ENCODE results near the gene LRRC25. TPM values are rescaled to one million over a fixed set of nuclear protein-coding genes. Genes with fewer than 3 reads are reported as not detected.
A peak's percentile ranks its signal among the peaks of the same experiment; 100 is the strongest.

The LRRC25 gene
- total RNA-seq, 1 experiment from 2014 or later, result not detected

- no TSS peak for BruUV-seq (replicated peaks)
- ChIA-PET POLR2A (ENCODE audit: unreplicated experiment) (interaction anchor here (0.6 kb wide), 1 partner anchor 223 kb away, joined by 3 read pairs; no protein-coding TSS in a partner anchor), CTCF (interaction anchor here (0.6 to 1.0 kb wide), 3 partner anchors 24 to 87 kb away, joined by 3 to 5 read pairs (median 3); no protein-coding TSS in a partner anchor)
- H3K27ac ChIP-seq, result no peak overlapping the region
- no peaks in the 10 kb centered on the region for H3K9me3 ChIP-seq (ENCODE audit: insufficient read depth, low read depth)
- peaks cover 6% of the 10 kb centered on the region for H3K79me2 ChIP-seq (ENCODE audit: low read depth)
- peak overlapping the region; percentile 98 for H3K4me2 ChIP-seq
- H3K9me2 ChIP-seq (ENCODE audit: insufficient read depth), result no peaks in the 10 kb centered on the region
- TF ChIP-seq CTCF (conservative IDR thresholded peaks at IDR 0.05) (no peak), EZH2 (IDR thresholded peaks at IDR 0.05; ENCODE audit: low read depth) (no peak)
- peaks cover 48% of the 10 kb centered on the region for H3K4me1 ChIP-seq (replicated peaks; ENCODE audit: insufficient read depth)
- H3K4me3 ChIP-seq, result no peak overlapping the region
- H2AFZ ChIP-seq, result no peak overlapping the region
- peaks cover 2% of the 10 kb centered on the region; the same call in 1 of the 2 replicates for H4K20me1 ChIP-seq (ENCODE audit: insufficient read depth)
- no peaks in the 10 kb centered on the region for H3K27me3 ChIP-seq (ENCODE audit: insufficient read depth, low read depth)
- peaks cover 52% of the 10 kb centered on the region for H3F3A ChIP-seq (ENCODE audit: insufficient read depth, low read depth)
- no peaks in the 10 kb centered on the region for H3K36me3 ChIP-seq (ENCODE audit: low read depth)
- intact Hi-C loops (cut with micrococcal nuclease; ENCODE audit: unreplicated experiment), result loop anchor here (5.0 to 10.0 kb wide), 2 partner anchors 161 to 408 kb away; partner anchors contain the start of gene ARRDC2
- DNase-seq, result no peak
Observed at GRCh38 chr19:18415178-18415867, 17.9 kb upstream of the LRRC25 start.

- H4K20me1 ChIP-seq (ENCODE audit: insufficient read depth), result no peaks in the 10 kb centered on the region
- H3K27me3 ChIP-seq (ENCODE audit: insufficient read depth, low read depth), result no peaks in the 10 kb centered on the region
- no peaks in the 10 kb centered on the region for H3K9me2 ChIP-seq (ENCODE audit: insufficient read depth)
- H3K4me3 ChIP-seq, result no peak overlapping the region
- DNase-seq, result peak in 1 of 2 experiments; percentile 67
- TF ChIP-seq CTCF (conservative IDR thresholded peaks at IDR 0.05), result no peak
- peak overlapping the region; percentile 31; the same call in 1 of the 2 replicates for H2AFZ ChIP-seq
- H3K4me2 ChIP-seq, result peak overlapping the region; percentile 37
- no peak overlapping the region for H3K27ac ChIP-seq
- no peaks in the 10 kb centered on the region for H3K36me3 ChIP-seq (ENCODE audit: low read depth)
- POLR2A ChIA-PET (ENCODE audit: unreplicated experiment), result interaction anchor here (0.6 kb wide), 2 partner anchors 60 to 223 kb away, joined by 3 to 10 read pairs; no protein-coding TSS in a partner anchor
- H3F3A ChIP-seq (ENCODE audit: insufficient read depth, low read depth), result peaks cover 58% of the 10 kb centered on the region
- H3K79me2 ChIP-seq (ENCODE audit: low read depth), result no peaks in the 10 kb centered on the region
- CTCF ChIA-PET, result interaction anchor here (0.5 to 0.9 kb wide), 3 partner anchors 23 to 92 kb away, joined by 3 to 5 read pairs (median 5); no protein-coding TSS in a partner anchor
- no TSS peak for BruUV-seq (replicated peaks)
- no peaks in the 10 kb centered on the region for H3K9me3 ChIP-seq (ENCODE audit: insufficient read depth, low read depth)
- peaks cover 52% of the 10 kb centered on the region for H3K4me1 ChIP-seq (replicated peaks; ENCODE audit: insufficient read depth)
- intact Hi-C loops (cut with micrococcal nuclease; ENCODE audit: unreplicated experiment), result loop anchor here (5.0 to 10.0 kb wide), 6 partner anchors 137 to 407 kb away; partner anchors contain the start of genes ARRDC2, MPV17L2 and PIK3R2
Observed at GRCh38 chr19:18414504-18415177, 17.2 kb upstream of the LRRC25 start.

GRCh38 chr19:18412610-18413239, 15.3 kb upstream of the LRRC25 start:
- no peak overlapping the region for H3K4me3 ChIP-seq
- no peak overlapping the region for H3K4me2 ChIP-seq
- no peaks in the 10 kb centered on the region for H3K79me2 ChIP-seq (ENCODE audit: low read depth)
- no peaks in the 10 kb centered on the region for H4K20me1 ChIP-seq (ENCODE audit: insufficient read depth)
- peaks cover 52% of the 10 kb centered on the region for H3F3A ChIP-seq (ENCODE audit: insufficient read depth, low read depth)
- no peak for DNase-seq
- POLR2A ChIA-PET (ENCODE audit: unreplicated experiment), result no interaction called here
- peaks cover 40% of the 10 kb centered on the region for H3K4me1 ChIP-seq (replicated peaks; ENCODE audit: insufficient read depth)
- H3K27ac ChIP-seq, result no peak overlapping the region
- CTCF ChIA-PET, result interaction anchor here (0.5 to 0.6 kb wide), 3 partner anchors 25 to 328 kb away, joined by 3 to 4 read pairs (median 4); no protein-coding TSS in a partner anchor
- H3K27me3 ChIP-seq (ENCODE audit: insufficient read depth, low read depth), result no peaks in the 10 kb centered on the region
- no peaks in the 10 kb centered on the region for H3K36me3 ChIP-seq (ENCODE audit: low read depth)
- no peak for TF ChIP-seq CTCF (conservative IDR thresholded peaks at IDR 0.05)
- TF ChIP-seq EZH2 (IDR thresholded peaks at IDR 0.05; ENCODE audit: low read depth), result no peak
- H2AFZ ChIP-seq, result no peak overlapping the region
- no peaks in the 10 kb centered on the region for H3K9me3 ChIP-seq (ENCODE audit: insufficient read depth, low read depth)
- intact Hi-C loops (cut with micrococcal nuclease; ENCODE audit: unreplicated experiment), result loop anchor here (5.0 to 10.0 kb wide), 5 partner anchors 135 to 300 kb away; partner anchors contain the start of genes MPV17L2 and PIK3R2
- no TSS peak for BruUV-seq (replicated peaks)
- no peaks in the 10 kb centered on the region for H3K9me2 ChIP-seq (ENCODE audit: insufficient read depth)
